GM19397 (cell line): Measurements from ENCODE around the gene KCNJ16.
"Not testable (repeated sequence)": the region's sequence is repeated elsewhere in the genome, so short reads cannot be mapped to it uniquely, and the experiment has no call there.

ENCODE experiments used
- ATAC-seq: cut with Tn5 transposase; IDR thresholded peaks from one replicate; pipeline ENCODE4 v1.9.1; 2021; ENCODE audit warnings: mild to moderate bottlenecking, moderate library complexity; ENCODE audit not compliant: unreplicated experiment

The KCNJ16 gene

GRCh38 chr17:70074956-70075355 is at the start of gene KCNJ16:
KCNJ16 (plus strand) TSS chr17:70075225; CDS start chr17:70132088, 56,863 bp downstream.
- no peak for ATAC-seq

GRCh38 chr17:70028397-70028796 is 46.6 kb upstream of the KCNJ16 start:
- ATAC-seq, result no peak

GRCh38 chr17:70028978-70029767 is 45.9 kb upstream of the KCNJ16 start:
- ATAC-seq, result no peak

- ATAC-seq, result no peak
These were observed 44.7 kb upstream of the KCNJ16 start for GRCh38 chr17:70030371-70030770.

- no peak for ATAC-seq
These were observed 43.7 kb upstream of the KCNJ16 start for GRCh38 chr17:70031341-70031740.

GRCh38 chr17:70033165-70033564 is 41.9 kb upstream of the KCNJ16 start:
- no peak for ATAC-seq

GRCh38 chr17:70034158-70034557 is 40.9 kb upstream of the KCNJ16 start:
- ATAC-seq, result no peak

- ATAC-seq, result no peak
These were observed 37.5 kb upstream of the KCNJ16 start for GRCh38 chr17:70037498-70037897.

GRCh38 chr17:70040336-70040735 is 34.7 kb upstream of the KCNJ16 start:
- no peak for ATAC-seq

- no peak for ATAC-seq
These were observed 34.0 kb upstream of the KCNJ16 start for GRCh38 chr17:70041061-70041460.

GRCh38 chr17:70041540-70041939 is 33.5 kb upstream of the KCNJ16 start:
- ATAC-seq, result no peak

- not testable (repeated sequence) for ATAC-seq
These were observed 29.2 kb upstream of the KCNJ16 start for GRCh38 chr17:70045780-70046179.

- no peak for ATAC-seq
These were observed 27.2 kb upstream of the KCNJ16 start for GRCh38 chr17:70047619-70048419.

GRCh38 chr17:70049801-70050591 is 25.0 kb upstream of the KCNJ16 start:
- ATAC-seq, result no peak

GRCh38 chr17:70050931-70051330 is 24.1 kb upstream of the KCNJ16 start:
- ATAC-seq, result no peak

GRCh38 chr17:70053241-70054234 is 21.5 kb upstream of the KCNJ16 start:
- no peak for ATAC-seq

GRCh38 chr17:70055000-70055399 is 20.0 kb upstream of the KCNJ16 start:
- ATAC-seq, result no peak

- no peak for ATAC-seq
These were observed 16.0 kb upstream of the KCNJ16 start for GRCh38 chr17:70059071-70059470.

GRCh38 chr17:70059649-70060048 is 15.4 kb upstream of the KCNJ16 start:
- no peak for ATAC-seq

GRCh38 chr17:70060415-70060814 is 14.6 kb upstream of the KCNJ16 start:
- no peak for ATAC-seq
